IMR-90 (cell line): ENCODE results near the gene MAPK11. TPM values are rescaled to one million over a fixed set of nuclear protein-coding genes. Genes with fewer than 3 reads are reported as not detected.

Experiments
- ATAC-seq: fragments of 200-7000 bp; cut with Tn5 transposase; 2 replicates; pipeline ENCODE4 v1.9.1; 2020; ENCODE audit warnings: low read depth, mild to moderate bottlenecking, moderate library complexity
- BruUV-seq: library from RNA; stranded (reverse); fragments of 400-500 nt; replicated peaks from 2 replicates; lab custom pipeline; 2021; lab: Mats Ljungman, UMichigan
- CTCF ChIA-PET: fragments of 300-600 bp; formaldehyde crosslinking; extraction: SDS; loops from one replicate; lab custom pipeline; 2021; ENCODE audit warnings: antibody characterized with exemption; lab: Yijun Ruan, JAX
- POLR2A ChIA-PET: fragments of 300-600 bp; sonication (Branson Sonifier 250); formaldehyde crosslinking; loops from one replicate; lab custom pipeline; 2022; ENCODE audit warnings: antibody characterized with exemption; ENCODE audit not compliant: unreplicated experiment; lab: Charles Lee
- DNase-seq: peaks from one replicate; pipeline ENCODE4 v3.0.0; 2013
- H2AFZ ChIP-seq: replicated peaks from 2 replicates; pipeline ENCODE3; 2013; ENCODE audit warnings: low read length, mild to moderate bottlenecking; ENCODE audit not compliant: poor library complexity
- H2AK5ac ChIP-seq: 2 replicates; pipeline ENCODE4 v1.6.1; 2013; ENCODE audit warnings: low read depth, low read length, inconsistent platforms
- H2AK9ac ChIP-seq: replicated peaks from 2 replicates; pipeline ENCODE3; 2013; ENCODE audit warnings: mild to moderate bottlenecking, low read depth, low read length, moderate library complexity; ENCODE audit not compliant: poor library complexity
- H2BK120ac ChIP-seq: 2 replicates; pipeline ENCODE4 v1.6.1; 2013; ENCODE audit warnings: low read depth, low read length, inconsistent platforms
- H2BK15ac ChIP-seq: 3 replicates; pipeline ENCODE4 v1.6.1; 2013; ENCODE audit warnings: low read depth, low read length, inconsistent platforms
- H2BK20ac ChIP-seq: 2 replicates; pipeline ENCODE4 v1.6.1; 2013; ENCODE audit warnings: low read depth, mild to moderate bottlenecking, inconsistent platforms, low read length, moderate library complexity
- H2BK5ac ChIP-seq: 2 replicates; pipeline ENCODE4 v1.6.1; 2013; ENCODE audit warnings: mild to moderate bottlenecking, low read depth, low read length, inconsistent platforms; ENCODE audit not compliant: poor library complexity, severe bottlenecking
- H3K14ac ChIP-seq: replicated peaks from 2 replicates; pipeline ENCODE4 v1.6.1; 2013; ENCODE audit warnings: low read depth, low read length, inconsistent platforms
- H3K18ac ChIP-seq: 2 replicates; pipeline ENCODE4 v1.6.1; 2013; ENCODE audit warnings: low read depth, low read length, control low read depth
- H3K23ac ChIP-seq: 2 replicates; pipeline ENCODE4 v1.6.1; 2013; ENCODE audit warnings: low read depth, low read length, inconsistent platforms
- H3K27ac ChIP-seq: 2 replicates; pipeline ENCODE4 v1.5.1; 2013; ENCODE audit warnings: mild to moderate bottlenecking, control low read depth, low read length; ENCODE audit not compliant: insufficient read depth
- H3K27me3 ChIP-seq: 2 replicates; pipeline ENCODE4 v1.6.1; 2013; ENCODE audit warnings: low read length; ENCODE audit not compliant: control insufficient read depth, insufficient read depth
- H3K36me3 ChIP-seq: 2 replicates; pipeline ENCODE4 v1.6.1; 2013; ENCODE audit warnings: low read length, mixed read lengths; ENCODE audit not compliant: control insufficient read depth, insufficient read depth
- H3K4ac ChIP-seq: 2 replicates; pipeline ENCODE4 v1.6.1; 2013; ENCODE audit warnings: low read depth, low read length, inconsistent platforms
- H3K4me1 ChIP-seq: 2 replicates; pipeline ENCODE4 v1.6.1; 2013; ENCODE audit warnings: low read length, mixed read lengths; ENCODE audit not compliant: control insufficient read depth, insufficient read depth
- H3K4me2 ChIP-seq: 2 replicates; pipeline ENCODE4 v1.6.1; 2013; ENCODE audit warnings: low read depth, mild to moderate bottlenecking, control low read depth, low read length, moderate library complexity
- H3K4me3 ChIP-seq: 2 replicates; pipeline ENCODE4 v1.5.1; 2013; ENCODE audit warnings: low read depth, mild to moderate bottlenecking, control low read depth, low read length, moderate library complexity; ENCODE audit not compliant: insufficient read depth
- H3K56ac ChIP-seq: 2 replicates; pipeline ENCODE4 v1.6.1; 2013; ENCODE audit warnings: low read length, inconsistent platforms; ENCODE audit not compliant: insufficient read depth; ENCODE audit errors: extremely low read depth
- H3K79me1 ChIP-seq, 2 experiments: 2 replicates each; pipeline ENCODE4 v1.6.1; 2013; ENCODE audit warnings: low read length in 2 of 2, inconsistent platforms in 1 of 2, low read depth in 1 of 2
- H3K9ac ChIP-seq: 2 replicates; pipeline ENCODE4 v1.6.1; 2013; ENCODE audit warnings: low read depth, low read length, control low read depth
- H3K9me1 ChIP-seq: 2 replicates; pipeline ENCODE4 v1.6.1; 2013; ENCODE audit warnings: low read length, inconsistent platforms; ENCODE audit not compliant: insufficient read depth
- H3K9me3 ChIP-seq: 2 replicates; pipeline ENCODE4 v1.6.1; 2013; ENCODE audit warnings: low read length; ENCODE audit not compliant: control insufficient read depth, insufficient read depth
- H4K20me1 ChIP-seq: 2 replicates; pipeline ENCODE4 v1.6.1; 2013; ENCODE audit warnings: low read length, inconsistent platforms; ENCODE audit not compliant: insufficient read depth
- H4K5ac ChIP-seq: 2 replicates; pipeline ENCODE4 v1.6.1; 2013; ENCODE audit warnings: mild to moderate bottlenecking, low read depth, low read length, control low read depth
- H4K8ac ChIP-seq, 2 experiments: 2 replicates each; pipeline ENCODE4 v1.6.1; 2013; ENCODE audit warnings: low read depth in 2 of 2, low read length in 2 of 2, control low read depth in 1 of 2, inconsistent platforms in 1 of 2
- H4K91ac ChIP-seq: 2 replicates; pipeline ENCODE4 v1.6.1; 2013; ENCODE audit warnings: low read depth, low read length, inconsistent platforms; ENCODE audit not compliant: insufficient read depth
- BHLHE40 ChIP-seq: fragments of 150-350 bp; IDR thresholded peaks from 2 replicates; pipeline ENCODE4 v1.6.1; 2016; ENCODE audit warnings: mild to moderate bottlenecking, low read depth, low read length
- CEBPB ChIP-seq: IDR thresholded peaks from 2 replicates; pipeline ENCODE4 v1.6.1; 2012; ENCODE audit warnings: low read depth, low read length, improper control_type of control experiment
- MXI1 ChIP-seq: IDR thresholded peaks from 2 replicates; pipeline ENCODE4 v1.6.1; 2012; ENCODE audit warnings: low read depth, mild to moderate bottlenecking, low read length, moderate library complexity, borderline replicate concordance
- NFE2L2 ChIP-seq: fragments of 150-350 bp; IDR thresholded peaks from 2 replicates; pipeline ENCODE4 v1.6.1; 2016; ENCODE audit warnings: low read depth, mild to moderate bottlenecking, low read length
- RCOR1 ChIP-seq: IDR thresholded peaks from 2 replicates; pipeline ENCODE4 v1.6.1; 2012; ENCODE audit warnings: mild to moderate bottlenecking, low read length, improper control_type of control experiment; ENCODE audit not compliant: insufficient replicate concordance
- WGBS, 2 experiments: methylation state at CpG; one replicate each; pipeline versions ENCODE4 v1.1.5 to v1.1.7; 2013; ENCODE audit warnings: missing lambda C conversion rate in 2 of 2; ENCODE audit not compliant: insufficient read length in 1 of 2; ENCODE audit errors: extremely low coverage in 2 of 2; 5-methylcytosine and 5-hydroxymethylcytosine counted together
- dilution Hi-C: fragments of 300-500 bp; cut with HindIII; formaldehyde crosslinking; loops from one replicate; pipeline ENCODE4 v1.14.3; 2018; ENCODE audit warnings: low sequenced_read_pairs; ENCODE audit not compliant: unreplicated experiment
- in situ Hi-C: fragments of 300-500 bp; cut with MboI; formaldehyde crosslinking; loops from 3 replicates; pipeline ENCODE4 v1.14.3; 2019; ENCODE audit warnings: low sequenced_read_pairs, inconsistent platforms, mixed read lengths
- intact Hi-C: fragments of 100-400 bp; cut with micrococcal nuclease; formaldehyde crosslinking; loops from 2 replicates; pipeline ENCODE4 v1.10.0; 2022
- polyA plus RNA-seq, 3 experiments: library from polyadenylated mRNA; depleted of rRNA; stranded (reverse); fragments of >200 nt; gene quantifications; 2 replicates each; pipeline ENCODE4 v1.2.3, GENCODE V29; 2012; ENCODE audit warnings: low replicate concordance in 1 of 3
- total RNA-seq: library from RNA; depleted of rRNA; stranded (reverse); fragments of >200 nt; gene quantifications from 2 replicates; pipeline ENCODE4 v1.2.3, GENCODE V29; 2012
- TF ChIP-seq, protein P1 (sequence below): fragments of 150-350 bp; IDR thresholded peaks from 2 replicates; pipeline ENCODE4 v1.6.1; 2017; ENCODE audit warnings: mild to moderate bottlenecking, antibody characterized with exemption, low read length, low read depth

The MAPK11 gene
- total and polyA plus RNA-seq, 2 of the 4 experiments (the other 2 are of a cell fraction), result 8.1 to 14.4 TPM

DNA sequence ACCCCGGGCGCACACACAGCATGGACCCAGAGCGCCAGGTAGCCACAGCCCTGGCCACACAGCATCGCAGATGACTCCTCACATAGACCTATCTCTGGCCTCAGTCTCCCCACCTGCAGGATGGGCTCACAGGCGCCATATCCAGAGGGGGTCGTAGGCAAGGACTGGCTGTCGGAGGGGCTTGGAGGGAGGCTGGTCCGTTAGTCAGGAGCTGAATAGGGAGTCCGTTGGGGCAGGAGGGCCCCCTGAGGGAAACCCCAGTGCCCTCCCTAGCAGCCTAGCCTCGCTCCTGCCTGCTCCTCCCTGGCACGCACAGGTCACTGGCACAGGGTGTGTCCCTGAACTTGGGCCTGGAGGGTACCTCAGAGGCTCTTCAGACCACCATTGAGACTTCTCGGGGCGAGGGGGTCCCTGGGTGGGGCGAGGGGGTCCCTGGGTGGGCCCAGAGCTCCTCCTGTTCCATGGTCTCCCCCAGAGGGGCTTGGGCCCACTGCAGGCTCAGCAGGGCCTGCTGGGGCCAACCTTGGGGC is 35.3 kb upstream of the MAPK11 start:
- H3K36me3 ChIP-seq, result peaks cover 24% of the 10 kb centered on the region; the same call in 1 of the 2 replicates
- H2BK5ac ChIP-seq, result peak overlapping the region; percentile 95
- peak overlapping the region; percentile 99 for H3K4ac ChIP-seq
- peak overlapping the region; percentile 99 for H2AK5ac ChIP-seq
- dilution Hi-C loops (no loop called here), in situ Hi-C loops (no loop called here), intact Hi-C loops (loop anchor here (5.0 kb wide), 1 partner anchor 33 kb away; the partner anchor contains the start of gene MAPK11)
- H3K4me2 ChIP-seq, result peak overlapping the region; percentile 62
- H2AFZ ChIP-seq, result peak overlapping the region; percentile 53
- WGBS, 2 experiments, result 22% methylated on average over 4 of the region's 14 CpGs; no CpG with 5 or more reads in 1 of the 2 experiments
- peak overlapping the region; percentile 71 to 92; a peak in 3 of 4 replicates for H4K8ac ChIP-seq
- no peak for ATAC-seq
- peak overlapping the region; percentile 72 for H2BK20ac ChIP-seq
- BruUV-seq, result no TSS peak
- H3K4me3 ChIP-seq, result peak overlapping the region; percentile 5; the same call in 1 of the 2 replicates
- DNase-seq, result no peak
- H3K4me1 ChIP-seq, result peaks cover 63% of the 10 kb centered on the region
- peak overlapping the region; percentile 89 for H3K23ac ChIP-seq
- ChIA-PET CTCF (interaction anchor here (0.8 kb wide), 1 partner anchor 64 kb away, joined by 4 read pairs; no protein-coding TSS in a partner anchor), POLR2A (interaction anchor here (1.2 kb wide), 1 partner anchor 11 kb away, joined by 6 read pairs; no protein-coding TSS in a partner anchor)
- H3K18ac ChIP-seq, result peak overlapping the region; percentile 51
- H2BK120ac ChIP-seq, result peak overlapping the region; percentile 91
- peaks cover 0 to 44% of the 10 kb centered on the region in 2 experiments; a peak in 2 of 4 replicates for H3K79me1 ChIP-seq
- TF ChIP-seq NFE2L2, result no peak
- TF ChIP-seq CEBPB, result no peak
- TF ChIP-seq, protein P1, sequence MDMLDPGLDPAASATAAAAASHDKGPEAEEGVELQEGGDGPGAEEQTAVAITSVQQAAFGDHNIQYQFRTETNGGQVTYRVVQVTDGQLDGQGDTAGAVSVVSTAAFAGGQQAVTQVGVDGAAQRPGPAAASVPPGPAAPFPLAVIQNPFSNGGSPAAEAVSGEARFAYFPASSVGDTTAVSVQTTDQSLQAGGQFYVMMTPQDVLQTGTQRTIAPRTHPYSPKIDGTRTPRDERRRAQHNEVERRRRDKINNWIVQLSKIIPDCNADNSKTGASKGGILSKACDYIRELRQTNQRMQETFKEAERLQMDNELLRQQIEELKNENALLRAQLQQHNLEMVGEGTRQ, result no peak
- TF ChIP-seq RCOR1, result no peak
- TF ChIP-seq BHLHE40, result no peak
- TF ChIP-seq MXI1, result no peak
- peak overlapping the region; percentile 88; the same call in 1 of the 3 replicates for H2BK15ac ChIP-seq
- peak overlapping the region; percentile 95 for H3K14ac ChIP-seq
- peak overlapping the region; percentile 79 for H4K5ac ChIP-seq
- peaks cover 59% of the 10 kb centered on the region for H4K20me1 ChIP-seq
- peak overlapping the region; percentile 96 for H3K27ac ChIP-seq
- H3K9ac ChIP-seq, result peak overlapping the region; percentile 81
- no peaks in the 10 kb centered on the region for H3K9me3 ChIP-seq
- H3K9me1 ChIP-seq, result peaks cover 22% of the 10 kb centered on the region
- peak overlapping the region; percentile 97 for H4K91ac ChIP-seq
- peak overlapping the region; percentile 95 for H2AK9ac ChIP-seq
- H3K27me3 ChIP-seq, result no peaks in the 10 kb centered on the region
- peak overlapping the region; percentile 78 for H3K56ac ChIP-seq
